Posterior cingulate gyrus (tissue), 11 donors: Measurements from ENCODE around the gene CARD19.
A peak's percentile ranks its signal among the peaks of the same experiment; 100 is the strongest.

Experiments used
- DNase-seq, 10 donors: peaks; one replicate each; pipeline versions ENCODE4 v3.0.0 to v3.0.0-alpha.2; 2020 to 2021; ENCODE audit warnings: mixed read lengths in 3 of 10
- intact Hi-C: fragments of 100-400 bp; cut with DNase I; formaldehyde crosslinking; loops from one replicate; pipeline ENCODE4 v1.15.1; 2023

CARD19 gene

GRCh38 chr9:93061791-93062763 lies 33.9 kb upstream of the CARD19 start:
- DNase-seq: peak in 2 of 10 donors; percentile 35 to 83
- intact Hi-C loops: no loop called here

GRCh38 chr9:93064392-93065134 lies 31.5 kb upstream of the CARD19 start:
- no peak for DNase-seq
- intact Hi-C loops: no loop called here

- intact Hi-C loops: no loop called here
- DNase-seq: peak in 2 of 10 donors; percentile 24 to 26
These were observed 30.8 kb upstream of the CARD19 start for GRCh38 chr9:93065135-93065720.

GRCh38 chr9:93066978-93067603 lies 28.9 kb upstream of the CARD19 start:
- intact Hi-C loops: no loop called here
- no peak for DNase-seq

GRCh38 chr9:93068956-93069355 lies 27.1 kb upstream of the CARD19 start:
- DNase-seq: no peak

GRCh38 chr9:93071464-93071863 lies 24.6 kb upstream of the CARD19 start:
- peak in 2 of 10 donors; percentile 23 to 28 for DNase-seq
- intact Hi-C loops: no loop called here

More at GRCh38 chr9:93068956-93069355, 27.1 kb upstream of the CARD19 start:
- intact Hi-C loops: no loop called here

- DNase-seq: no peak
- intact Hi-C loops: no loop called here
These were observed 23.6 kb upstream of the CARD19 start for GRCh38 chr9:93072383-93072795.

GRCh38 chr9:93076101-93076791 lies 19.8 kb upstream of the CARD19 start:
- intact Hi-C loops: no loop called here
- DNase-seq: no peak

GRCh38 chr9:93076792-93077128 lies 19.3 kb upstream of the CARD19 start:
- intact Hi-C loops: no loop called here
- DNase-seq: peak in 1 of 10 donors; percentile 16

GRCh38 chr9:93077367-93077766 lies 18.6 kb upstream of the CARD19 start:
- DNase-seq: no peak
- intact Hi-C loops: no loop called here

- DNase-seq: peak in 2 of 10 donors; percentile 53 to 55
- intact Hi-C loops: no loop called here
These were observed 18.2 kb upstream of the CARD19 start for GRCh38 chr9:93077811-93078210.

- intact Hi-C loops: no loop called here
- DNase-seq: peak in 3 of 10 donors; percentile 50 to 82 (median 67)
These were observed 16.6 kb upstream of the CARD19 start for GRCh38 chr9:93079371-93079770.

GRCh38 chr9:93080406-93080805 lies 15.6 kb upstream of the CARD19 start:
- peak in 4 of 10 donors; percentile 1 to 62 (median 54) for DNase-seq
- intact Hi-C loops: no loop called here

- DNase-seq: peak in 4 of 10 donors; percentile 8 to 49 (median 46)
- intact Hi-C loops: no loop called here
These were observed 14.9 kb upstream of the CARD19 start for GRCh38 chr9:93081081-93081529.

- no peak for DNase-seq
These were observed 14.1 kb upstream of the CARD19 start for GRCh38 chr9:93081931-93082330.

GRCh38 chr9:93082841-93083411 lies 13.1 kb upstream of the CARD19 start:
- intact Hi-C loops: no loop called here
- DNase-seq: peak in 4 of 10 donors; percentile 3 to 78 (median 33)

More at GRCh38 chr9:93081931-93082330, 14.1 kb upstream of the CARD19 start:
- intact Hi-C loops: no loop called here

- peak in 4 of 10 donors; percentile 3 to 61 (median 28) for DNase-seq
- intact Hi-C loops: no loop called here
These were observed 12.2 kb upstream of the CARD19 start for GRCh38 chr9:93083592-93084470.

- DNase-seq: peak in 4 of 10 donors; percentile 2 to 66 (median 54)
These were observed 11.5 kb upstream of the CARD19 start for GRCh38 chr9:93084471-93084881.

More at GRCh38 chr9:93084471-93084881, 11.5 kb upstream of the CARD19 start:
- intact Hi-C loops: no loop called here
